A673 (cell line): ENCODE results near the gene FDXR. TPM values are rescaled to one million over a fixed set of nuclear protein-coding genes. Genes with fewer than 3 reads are reported as not detected.

Source experiments
- BruUV-seq: library from RNA; stranded (reverse); fragments of 400-500 nt; replicated peaks from 2 replicates; lab custom pipeline; 2021; lab: Mats Ljungman, UMichigan
- CTCF ChIA-PET: fragments of 300-600 bp; sonication (Branson Sonifier 250); formaldehyde crosslinking; loops from one replicate; lab custom pipeline; 2022; ENCODE audit warnings: antibody characterized with exemption; lab: Charles Lee
- POLR2A ChIA-PET: fragments of 300-600 bp; sonication (Branson Sonifier 250); formaldehyde crosslinking; loops from one replicate; lab custom pipeline; 2022; ENCODE audit warnings: antibody characterized with exemption; ENCODE audit not compliant: low non-redundant PET; lab: Charles Lee
- DNase-seq: peaks from one replicate; pipeline ENCODE4 v3.0.0-alpha.2; 2015; ENCODE audit warnings: low spot score
- H3K27ac ChIP-seq: fragments of 200-600 bp; sonication (generic); 2 replicates; pipeline ENCODE4 v1.5.1; 2016; ENCODE audit warnings: mixed run types, low read depth, mild to moderate bottlenecking, mixed read lengths, antibody characterized with exemption, low read length; ENCODE audit not compliant: poor library complexity, severe bottlenecking
- H3K27me3 ChIP-seq: fragments of 200-600 bp; sonication (generic); replicated peaks from 2 replicates; pipeline ENCODE4 v1.6.1; 2017; ENCODE audit warnings: mixed run types, low read depth, mild to moderate bottlenecking, mixed read lengths, antibody characterized with exemption, low read length; ENCODE audit not compliant: insufficient read depth, poor library complexity
- H3K36me3 ChIP-seq: fragments of 200-600 bp; sonication (generic); 2 replicates; pipeline ENCODE4 v1.6.1; 2016; ENCODE audit warnings: mixed run types, mild to moderate bottlenecking, mixed read lengths, antibody characterized with exemption, low read length; ENCODE audit not compliant: insufficient read depth, poor library complexity, severe bottlenecking
- H3K4me1 ChIP-seq: fragments of 200-600 bp; sonication (generic); 2 replicates; pipeline ENCODE4 v1.6.1; 2017; ENCODE audit warnings: mixed run types, mild to moderate bottlenecking, mixed read lengths, antibody characterized with exemption, low read length; ENCODE audit not compliant: insufficient read depth, poor library complexity, severe bottlenecking
- H3K4me3 ChIP-seq: fragments of 200-600 bp; sonication (generic); 2 replicates; pipeline ENCODE4 v1.5.1; 2016; ENCODE audit warnings: low read depth, mixed run types, mild to moderate bottlenecking, mixed read lengths, low read length; ENCODE audit not compliant: poor library complexity, severe bottlenecking
- H3K9me3 ChIP-seq: fragments of 200-600 bp; sonication (generic); 2 replicates; pipeline ENCODE4 v1.6.1; 2016; ENCODE audit warnings: mixed run types, low read depth, mild to moderate bottlenecking, mixed read lengths, antibody characterized with exemption, low read length; ENCODE audit not compliant: poor library complexity, severe bottlenecking
- EZH2 ChIP-seq: fragments of 200-600 bp; sonication (generic); IDR thresholded peaks from 2 replicates; pipeline ENCODE4 v1.6.1; 2017; ENCODE audit warnings: borderline replicate concordance, low read depth, mild to moderate bottlenecking, mixed read lengths, antibody characterized with exemption, low read length; ENCODE audit not compliant: poor library complexity, severe bottlenecking
- intact Hi-C: fragments of 100-400 bp; cut with micrococcal nuclease; formaldehyde crosslinking; loops from one replicate; pipeline ENCODE4 v1.10.0; 2022; ENCODE audit not compliant: unreplicated experiment
- total RNA-seq: library from RNA; stranded (reverse); gene quantifications from 2 replicates; pipeline ENCODE4 v1.2.3, GENCODE V29; 2021
- TF ChIP-seq, protein P1 (sequence below): fragments of 300-800, 200-600 bp; sonication (generic); conservative IDR thresholded peaks from 2 replicates; pipeline ENCODE4 v1.5.1; 2017; ENCODE audit warnings: low read depth, mild to moderate bottlenecking, antibody characterized with exemption, low read length, moderate library complexity, mixed read lengths

FDXR gene
- total RNA-seq, 1 experiment from 2014 or later = 17.8 TPM

DNA sequence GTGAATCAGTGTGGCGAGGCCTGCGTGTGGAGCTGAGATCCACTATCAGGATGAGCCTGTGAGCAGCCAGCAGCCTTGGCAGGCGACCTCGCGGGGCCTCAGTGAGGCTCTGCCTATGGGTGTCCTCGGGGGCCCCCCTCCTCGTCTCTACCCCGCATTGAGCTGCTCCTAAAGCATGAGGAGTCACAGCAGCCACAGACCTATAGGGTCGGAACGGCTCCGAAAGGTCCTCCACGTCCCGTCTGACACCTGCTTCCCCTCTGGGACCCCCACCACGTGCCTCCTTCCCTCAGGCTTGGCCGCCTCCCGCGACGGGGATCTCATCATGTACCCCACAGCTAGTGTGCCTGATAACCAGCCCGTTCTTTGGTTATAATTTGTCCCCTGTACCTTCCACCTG is 41.9 kb downstream of the FDXR start:
- Histone ChIP-seq H3K4me1 (peaks cover 16% of the 10 kb centered on the region), H3K9me3 (no peaks in the 10 kb centered on the region), H3K27me3 (no peaks in the 10 kb centered on the region), H3K36me3 (no peaks in the 10 kb centered on the region), H3K27ac (no peak overlapping the region), H3K4me3 (no peak overlapping the region)
- intact Hi-C loops = no loop called here
- DNase-seq = no peak
- ChIA-PET CTCF (interaction anchor here (1.2 kb wide), 1 partner anchor 31 kb away, joined by 4 read pairs; no protein-coding TSS in a partner anchor), POLR2A (interaction anchor here (0.6 kb wide), 1 partner anchor 11 kb away, joined by 3 read pairs; no protein-coding TSS in a partner anchor)
- no TSS peak for BruUV-seq
- TF ChIP-seq, protein P1, sequence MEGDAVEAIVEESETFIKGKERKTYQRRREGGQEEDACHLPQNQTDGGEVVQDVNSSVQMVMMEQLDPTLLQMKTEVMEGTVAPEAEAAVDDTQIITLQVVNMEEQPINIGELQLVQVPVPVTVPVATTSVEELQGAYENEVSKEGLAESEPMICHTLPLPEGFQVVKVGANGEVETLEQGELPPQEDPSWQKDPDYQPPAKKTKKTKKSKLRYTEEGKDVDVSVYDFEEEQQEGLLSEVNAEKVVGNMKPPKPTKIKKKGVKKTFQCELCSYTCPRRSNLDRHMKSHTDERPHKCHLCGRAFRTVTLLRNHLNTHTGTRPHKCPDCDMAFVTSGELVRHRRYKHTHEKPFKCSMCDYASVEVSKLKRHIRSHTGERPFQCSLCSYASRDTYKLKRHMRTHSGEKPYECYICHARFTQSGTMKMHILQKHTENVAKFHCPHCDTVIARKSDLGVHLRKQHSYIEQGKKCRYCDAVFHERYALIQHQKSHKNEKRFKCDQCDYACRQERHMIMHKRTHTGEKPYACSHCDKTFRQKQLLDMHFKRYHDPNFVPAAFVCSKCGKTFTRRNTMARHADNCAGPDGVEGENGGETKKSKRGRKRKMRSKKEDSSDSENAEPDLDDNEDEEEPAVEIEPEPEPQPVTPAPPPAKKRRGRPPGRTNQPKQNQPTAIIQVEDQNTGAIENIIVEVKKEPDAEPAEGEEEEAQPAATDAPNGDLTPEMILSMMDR = no peak
- TF ChIP-seq EZH2 = no peak

DNA sequence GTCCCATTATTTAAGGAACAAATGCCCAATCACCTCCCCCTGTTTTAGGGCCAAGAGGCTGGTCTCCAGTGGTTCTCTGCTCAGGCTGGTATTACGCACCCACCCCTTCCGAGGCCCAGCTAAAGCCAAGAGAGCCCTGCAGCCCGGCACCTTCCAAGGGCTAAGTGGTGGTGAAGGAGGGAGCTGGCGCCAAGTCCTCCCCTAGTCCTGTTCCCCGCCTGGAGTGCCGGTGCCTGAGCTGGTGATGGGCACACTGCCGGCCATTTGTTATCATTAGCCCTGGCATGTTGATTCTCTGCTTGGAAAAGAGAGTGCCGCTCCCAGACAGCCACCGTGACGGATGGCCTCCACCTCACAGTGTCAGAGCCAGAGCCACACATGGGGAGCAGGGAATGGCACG is 45.0 kb downstream of the FDXR start:
- intact Hi-C loops = no loop called here
- Histone ChIP-seq H3K9me3 (no peaks in the 10 kb centered on the region), H3K27ac (no peak overlapping the region), H3K27me3 (no peaks in the 10 kb centered on the region), H3K36me3 (no peaks in the 10 kb centered on the region), H3K4me1 (peaks cover 45% of the 10 kb centered on the region), H3K4me3 (no peak overlapping the region)
- TF ChIP-seq, protein P1 = no peak
- TF ChIP-seq EZH2 = no peak
- POLR2A ChIA-PET = no interaction called here
- CTCF ChIA-PET = no interaction called here
- no peak for DNase-seq
- BruUV-seq = no TSS peak

DNA sequence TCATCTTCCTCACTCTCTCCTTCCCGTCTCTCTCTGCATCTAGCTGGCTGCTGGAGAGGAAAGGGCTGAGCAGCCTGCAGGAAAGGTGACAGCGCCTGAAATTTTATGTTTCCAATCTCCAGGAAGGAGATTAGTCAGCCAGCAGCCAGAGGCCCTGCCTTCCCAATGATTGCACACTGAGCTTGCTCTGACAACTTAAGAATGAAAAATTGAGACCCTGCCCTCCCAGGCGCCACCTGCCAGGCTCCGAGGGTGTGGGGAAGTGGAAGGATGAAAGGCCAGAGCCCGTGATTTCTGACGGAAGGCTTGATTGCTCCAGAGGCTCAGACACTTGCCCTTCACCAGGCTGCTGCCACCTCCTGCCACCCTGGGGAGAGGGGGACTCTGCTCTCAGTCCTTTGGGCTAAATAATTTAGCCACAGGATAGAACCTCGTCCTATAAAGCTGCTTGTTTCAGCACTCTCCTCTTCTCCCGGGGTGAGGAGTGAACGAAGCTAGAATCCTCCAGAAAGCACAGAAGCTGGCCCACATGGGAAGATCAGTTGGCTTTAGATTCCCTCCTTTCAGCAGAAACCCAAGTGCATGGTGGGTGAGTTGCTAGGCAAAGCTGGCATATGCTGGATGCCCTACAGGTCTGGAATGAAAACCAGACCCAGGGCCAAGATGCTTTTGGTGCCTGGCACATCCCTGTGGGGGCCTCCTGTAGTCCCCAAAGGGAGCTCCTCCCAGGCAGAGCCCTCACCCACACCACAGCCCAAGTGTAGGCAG is 46.7 kb downstream of the FDXR start:
- no TSS peak for BruUV-seq

More for the DNA sequence above, 46.7 kb downstream of the FDXR start:
- Histone ChIP-seq H3K9me3 (no peaks in the 10 kb centered on the region), H3K4me1 (peaks cover 58% of the 10 kb centered on the region), H3K27me3 (no peaks in the 10 kb centered on the region), H3K36me3 (no peaks in the 10 kb centered on the region), H3K27ac (peak overlapping the region; percentile 94), H3K4me3 (no peak overlapping the region)
- DNase-seq = peak; percentile 58
- intact Hi-C loops = no loop called here
- CTCF ChIA-PET = interaction anchor here (0.7 kb wide), 1 partner anchor 35 kb away, joined by 3 read pairs; no protein-coding TSS in a partner anchor
- TF ChIP-seq EZH2 = no peak
- TF ChIP-seq, protein P1 = no peak
- POLR2A ChIA-PET = no interaction called here
